ENCODE measurements around the gene MRPL14. TPM values are rescaled to one million over a fixed set of nuclear protein-coding genes. Genes with fewer than 3 reads are reported as not detected.

MRPL14 gene
- total and polyA plus RNA-seq, 10 of the 15 experiments (the other 5 are each of a cell fraction or from before 2014, with no cell fraction given): 80.5 to 294 (median 122) TPM

DNA sequence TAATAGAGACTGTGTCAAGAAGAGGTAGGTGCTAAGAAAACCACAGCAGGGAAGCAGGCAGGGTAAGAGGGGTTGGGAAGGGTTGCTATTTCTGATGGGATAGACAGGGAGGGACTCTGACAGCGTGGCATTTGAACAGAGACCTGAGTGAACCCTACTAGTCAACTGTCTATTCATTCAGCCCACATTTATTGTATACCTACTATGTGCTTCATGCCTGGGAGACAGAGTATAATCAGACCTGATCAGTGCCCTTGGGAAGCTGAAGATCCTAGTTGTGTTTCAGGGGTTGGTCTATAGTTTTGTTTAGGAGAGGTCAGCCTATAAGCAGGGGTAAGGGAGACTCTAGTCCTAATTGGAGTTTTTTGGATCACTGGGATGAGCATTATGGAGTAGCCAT lies 16.5 kb upstream of the MRPL14 start:
- Histone ChIP-seq H2AFZ (ENCODE audit: control insufficient read depth, low read depth, low read length) (no peak overlapping the region), H4K20me1 (ENCODE audit: control insufficient read depth, insufficient read depth) (no peaks in the 10 kb centered on the region), H3K4me2 (ENCODE audit: control insufficient read depth, insufficient read depth) (no peak overlapping the region), H3K79me2 (ENCODE audit: control insufficient read depth, insufficient read depth, low read length) (no peaks in the 10 kb centered on the region), H3K27me3 (replicated peaks in 1 of 2; ENCODE audit: control insufficient read depth in 2 of 2, insufficient read depth in 2 of 2, low read length in 1 of 2) (no peaks in the 10 kb centered on the region), H3K27ac (ENCODE audit: control insufficient read depth, insufficient read depth) (no peak overlapping the region), H3K9ac (ENCODE audit: control insufficient read depth, insufficient read depth, low read length) (no peak overlapping the region), H3K36me3 (ENCODE audit: control insufficient read depth in 2 of 2, insufficient read depth in 2 of 2, low read length in 1 of 2) (peaks cover 0 to 3% of the 10 kb centered on the region in 2 experiments; a peak in 3 of 4 replicates), H3K9me3 (replicated peaks; ENCODE audit: control insufficient read depth, insufficient read depth, low read length) (no peaks in the 10 kb centered on the region), H3K4me3 (no peak overlapping the region), H3K4me1 (ENCODE audit: control insufficient read depth, insufficient read depth, low read length) (no peaks in the 10 kb centered on the region)
- SMC1A ChIA-PET (ENCODE audit: uncharacterized antibody, unreplicated experiment): interaction anchor here (1.5 kb wide), 1 partner anchor 19 kb away, joined by 6 read pairs; no protein-coding TSS in a partner anchor
- DNase-seq (ENCODE audit: low read depth, low spot score) (no peak), ATAC-seq (no peak), FAIRE-seq (no peak)
- CTCF ChIA-PET: interaction anchor here (1.0 to 9.3 kb wide), 2 partner anchors 9 to 46 kb away, joined by 4 to 85 read pairs; no protein-coding TSS in a partner anchor
- no TSS peak for BruUV-seq (replicated peaks)
- WGBS (ENCODE audit: insufficient coverage, insufficient replicate concordance, low lambda C conversion rate, missing lambda C conversion rate): 33% methylated on average over 1 of the region's 1 CpG
- RAD21 ChIA-PET (ENCODE audit: unreplicated experiment): no interaction called here
- in situ Hi-C loops (cut with MboI) (no loop called here), intact Hi-C loops (cut with micrococcal nuclease; ENCODE audit: unreplicated experiment) (no loop called here)
- POLR2A ChIA-PET: no interaction called here
- TF ChIP-seq HCFC1 (IDR thresholded peaks at IDR 0.05; ENCODE audit: low read length) (no peak), ASH2L (IDR thresholded peaks at IDR 0.05; ENCODE audit: borderline replicate concordance, low read depth) (no peak), TCF7 (IDR thresholded peaks at IDR 0.05; ENCODE audit: borderline replicate concordance) (no peak), FOS (IDR thresholded peaks at IDR 0.05; ENCODE audit: borderline replicate concordance, extremely low read depth, insufficient read length) (no peak), SMC3 (IDR thresholded peaks at IDR 0.05; ENCODE audit: borderline replicate concordance, low read length) (no peak), MYC (IDR thresholded peaks at IDR 0.05; ENCODE audit: insufficient read depth, insufficient read length, insufficient replicate concordance, low read length, severe bottlenecking) (no peak), IKZF1 (conservative IDR thresholded peaks at IDR 0.05) (no peak), CBX3 (IDR thresholded peaks at IDR 0.05; ENCODE audit: borderline replicate concordance, low read depth) (no peak), ZBED1 (IDR thresholded peaks at IDR 0.05; ENCODE audit: borderline replicate concordance) (no peak), NFYB (IDR thresholded peaks at IDR 0.05; ENCODE audit: insufficient read depth, low read depth, low read length) (no peak), CREB1 (IDR thresholded peaks at IDR 0.05; ENCODE audit: low read depth) (no peak), MTA2 (IDR thresholded peaks at IDR 0.05; ENCODE audit: low read depth) (no peak), RUNX3 (IDR thresholded peaks at IDR 0.05; ENCODE audit: low read length) (no peak), EP300 (IDR thresholded peaks at IDR 0.05; ENCODE audit: borderline replicate concordance in 1 of 2, control insufficient read depth in 1 of 2, low read depth in 2 of 2, low read length in 2 of 2) (no peak), POLR2AphosphoS2 (IDR thresholded peaks at IDR 0.05; ENCODE audit: low read depth, low read length) (no peak)
- TF ChIP-seq, protein P1, sequence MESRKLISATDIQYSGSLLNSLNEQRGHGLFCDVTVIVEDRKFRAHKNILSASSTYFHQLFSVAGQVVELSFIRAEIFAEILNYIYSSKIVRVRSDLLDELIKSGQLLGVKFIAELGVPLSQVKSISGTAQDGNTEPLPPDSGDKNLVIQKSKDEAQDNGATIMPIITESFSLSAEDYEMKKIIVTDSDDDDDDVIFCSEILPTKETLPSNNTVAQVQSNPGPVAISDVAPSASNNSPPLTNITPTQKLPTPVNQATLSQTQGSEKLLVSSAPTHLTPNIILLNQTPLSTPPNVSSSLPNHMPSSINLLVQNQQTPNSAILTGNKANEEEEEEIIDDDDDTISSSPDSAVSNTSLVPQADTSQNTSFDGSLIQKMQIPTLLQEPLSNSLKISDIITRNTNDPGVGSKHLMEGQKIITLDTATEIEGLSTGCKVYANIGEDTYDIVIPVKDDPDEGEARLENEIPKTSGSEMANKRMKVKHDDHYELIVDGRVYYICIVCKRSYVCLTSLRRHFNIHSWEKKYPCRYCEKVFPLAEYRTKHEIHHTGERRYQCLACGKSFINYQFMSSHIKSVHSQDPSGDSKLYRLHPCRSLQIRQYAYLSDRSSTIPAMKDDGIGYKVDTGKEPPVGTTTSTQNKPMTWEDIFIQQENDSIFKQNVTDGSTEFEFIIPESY (IDR thresholded peaks at IDR 0.05): no peak
- TF ChIP-seq, protein P2, sequence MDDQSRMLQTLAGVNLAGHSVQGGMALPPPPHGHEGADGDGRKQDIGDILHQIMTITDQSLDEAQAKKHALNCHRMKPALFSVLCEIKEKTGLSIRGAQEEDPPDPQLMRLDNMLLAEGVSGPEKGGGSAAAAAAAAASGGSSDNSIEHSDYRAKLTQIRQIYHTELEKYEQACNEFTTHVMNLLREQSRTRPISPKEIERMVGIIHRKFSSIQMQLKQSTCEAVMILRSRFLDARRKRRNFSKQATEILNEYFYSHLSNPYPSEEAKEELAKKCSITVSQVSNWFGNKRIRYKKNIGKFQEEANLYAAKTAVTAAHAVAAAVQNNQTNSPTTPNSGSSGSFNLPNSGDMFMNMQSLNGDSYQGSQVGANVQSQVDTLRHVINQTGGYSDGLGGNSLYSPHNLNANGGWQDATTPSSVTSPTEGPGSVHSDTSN (IDR thresholded peaks at IDR 0.05; ENCODE audit: insufficient replicate concordance, low read depth, low read length): no peak
- TF ChIP-seq, protein P3, sequence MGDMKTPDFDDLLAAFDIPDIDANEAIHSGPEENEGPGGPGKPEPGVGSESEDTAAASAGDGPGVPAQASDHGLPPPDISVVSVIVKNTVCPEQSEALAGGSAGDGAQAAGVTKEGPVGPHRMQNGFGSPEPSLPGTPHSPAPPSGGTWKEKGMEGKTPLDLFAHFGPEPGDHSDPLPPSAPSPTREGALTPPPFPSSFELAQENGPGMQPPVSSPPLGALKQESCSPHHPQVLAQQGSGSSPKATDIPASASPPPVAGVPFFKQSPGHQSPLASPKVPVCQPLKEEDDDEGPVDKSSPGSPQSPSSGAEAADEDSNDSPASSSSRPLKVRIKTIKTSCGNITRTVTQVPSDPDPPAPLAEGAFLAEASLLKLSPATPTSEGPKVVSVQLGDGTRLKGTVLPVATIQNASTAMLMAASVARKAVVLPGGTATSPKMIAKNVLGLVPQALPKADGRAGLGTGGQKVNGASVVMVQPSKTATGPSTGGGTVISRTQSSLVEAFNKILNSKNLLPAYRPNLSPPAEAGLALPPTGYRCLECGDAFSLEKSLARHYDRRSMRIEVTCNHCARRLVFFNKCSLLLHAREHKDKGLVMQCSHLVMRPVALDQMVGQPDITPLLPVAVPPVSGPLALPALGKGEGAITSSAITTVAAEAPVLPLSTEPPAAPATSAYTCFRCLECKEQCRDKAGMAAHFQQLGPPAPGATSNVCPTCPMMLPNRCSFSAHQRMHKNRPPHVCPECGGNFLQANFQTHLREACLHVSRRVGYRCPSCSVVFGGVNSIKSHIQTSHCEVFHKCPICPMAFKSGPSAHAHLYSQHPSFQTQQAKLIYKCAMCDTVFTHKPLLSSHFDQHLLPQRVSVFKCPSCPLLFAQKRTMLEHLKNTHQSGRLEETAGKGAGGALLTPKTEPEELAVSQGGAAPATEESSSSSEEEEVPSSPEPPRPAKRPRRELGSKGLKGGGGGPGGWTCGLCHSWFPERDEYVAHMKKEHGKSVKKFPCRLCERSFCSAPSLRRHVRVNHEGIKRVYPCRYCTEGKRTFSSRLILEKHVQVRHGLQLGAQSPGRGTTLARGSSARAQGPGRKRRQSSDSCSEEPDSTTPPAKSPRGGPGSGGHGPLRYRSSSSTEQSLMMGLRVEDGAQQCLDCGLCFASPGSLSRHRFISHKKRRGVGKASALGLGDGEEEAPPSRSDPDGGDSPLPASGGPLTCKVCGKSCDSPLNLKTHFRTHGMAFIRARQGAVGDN (IDR thresholded peaks at IDR 0.05): no peak

Data from GM12878 (cell line).